Astrocyte (in vitro differentiated cells and primary cell): Measurements from ENCODE around the gene C1orf141.

ENCODE experiments used
- CTCF ChIP-seq: IDR thresholded peaks from 2 replicates; pipeline ENCODE4 v1.5.1; 2011; ENCODE audit warnings: low read depth, mild to moderate bottlenecking, inconsistent platforms, low read length, moderate library complexity; ENCODE audit not compliant: insufficient read depth
- EZH2 ChIP-seq: IDR thresholded peaks from 2 replicates; pipeline ENCODE4 v1.6.1; 2012; ENCODE audit warnings: mild to moderate bottlenecking, low read length, inconsistent platforms; ENCODE audit not compliant: insufficient read depth

GRCh38 chr1:67051196-67051595 is 83.6 kb downstream of the C1orf141 start:
- TF ChIP-seq EZH2 (no peak), CTCF (no peak)
